HG03558 (cell line): ENCODE measurements around the gene KRTAP10-5.

Experiments used
- ATAC-seq: cut with Tn5 transposase; IDR thresholded peaks from one replicate; pipeline ENCODE4 v1.9.1; 2021; ENCODE audit warnings: moderate number of reproducible peaks; ENCODE audit not compliant: unreplicated experiment; ENCODE audit errors: extremely low read depth

The KRTAP10-5 gene

GRCh38 chr21:44533121-44533890, 47.1 kb downstream of the KRTAP10-5 start:
- no peak for ATAC-seq

DNA sequence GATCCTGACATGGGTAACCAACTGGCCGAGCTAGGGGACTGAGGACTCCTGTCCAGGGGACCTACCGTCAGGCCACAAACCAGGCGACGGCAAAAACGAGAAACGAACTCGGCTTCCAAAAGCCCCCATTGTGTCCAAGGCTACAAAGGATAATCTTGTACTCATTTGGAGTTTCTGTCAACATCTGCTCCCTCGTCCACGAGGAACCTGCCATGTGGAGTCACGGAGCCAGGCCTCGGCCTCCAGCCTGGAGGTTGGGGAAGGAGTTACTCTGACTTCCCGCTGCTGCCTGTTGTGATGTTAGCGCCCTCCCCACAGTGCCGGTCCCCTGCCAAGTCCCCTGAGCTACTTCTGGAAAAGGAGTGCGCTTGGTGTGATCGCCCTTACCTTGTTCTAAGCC, 47.7 kb downstream of the KRTAP10-5 start:
- no peak for ATAC-seq

DNA sequence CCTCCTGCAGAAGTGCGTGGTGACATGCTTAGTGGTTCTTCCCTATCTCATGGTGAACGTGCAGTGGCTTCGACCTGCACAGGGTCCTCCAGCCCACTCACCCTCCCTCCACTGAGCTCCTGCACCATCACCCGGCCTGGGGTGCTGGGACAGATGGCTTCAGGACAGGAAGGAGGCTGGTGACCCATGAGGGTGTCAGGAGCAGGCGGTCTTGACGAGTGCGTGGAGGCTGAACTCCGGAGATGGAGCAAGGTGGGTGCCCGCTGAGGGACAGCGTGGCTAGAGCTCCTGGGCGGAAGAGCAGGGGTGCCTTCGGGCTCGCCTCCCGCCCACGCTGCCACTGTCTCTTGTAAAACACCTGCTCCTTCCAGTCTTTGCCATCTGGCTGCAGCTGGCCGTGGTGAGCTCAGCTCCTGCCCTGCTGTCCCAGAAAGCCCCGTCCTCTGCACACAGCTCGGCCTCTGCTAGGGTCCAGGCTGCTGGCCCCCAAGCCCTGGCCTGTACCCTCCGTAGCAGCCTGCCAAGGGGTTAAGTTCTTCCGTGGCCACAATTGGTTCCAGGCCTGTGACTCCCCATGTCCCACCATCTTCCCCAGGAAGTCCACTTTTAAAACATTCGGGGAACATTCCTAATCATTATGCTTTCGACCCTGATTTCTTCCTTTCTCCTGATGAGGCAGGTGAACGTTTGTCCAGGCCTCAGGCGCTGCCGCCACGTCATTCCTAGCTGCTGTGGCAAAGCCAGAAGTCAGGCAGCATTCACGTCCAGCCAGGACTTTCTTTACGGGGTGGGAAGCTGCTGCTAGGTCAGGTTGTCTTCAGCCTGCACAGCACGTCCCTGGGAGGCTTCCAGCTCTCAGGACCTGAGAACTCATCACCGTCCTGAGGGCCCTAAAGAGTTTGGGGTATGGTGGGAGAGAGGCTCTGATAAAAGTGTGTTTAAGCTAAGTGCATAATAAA, 48.5 kb downstream of the KRTAP10-5 start:
- no peak for ATAC-seq

GRCh38 chr21:44530903-44531605, 49.4 kb downstream of the KRTAP10-5 start:
- ATAC-seq: no peak

- no peak for ATAC-seq
These were observed 50.0 kb downstream of the KRTAP10-5 start for GRCh38 chr21:44530221-44530902.

- ATAC-seq: no peak
These were observed 50.8 kb downstream of the KRTAP10-5 start for GRCh38 chr21:44529503-44530125.
